OCI-LY1 (cell line): Measurements from ENCODE around the gene BEND7.

Source experiments
- EZH2 ChIP-seq: fragments of 200-600 bp; sonication (generic), shearing (Covaris generic); IDR thresholded peaks from 2 replicates; pipeline ENCODE4 v1.8.0; 2017; ENCODE audit warnings: borderline replicate concordance, mixed run types, mild to moderate bottlenecking, antibody characterized with exemption, low read length, moderate library complexity, mixed read lengths
- TF ChIP-seq, protein P1 (sequence below): fragments of 200-600 bp; sonication (generic), shearing (Covaris generic); IDR thresholded peaks from 2 replicates; pipeline ENCODE4 v1.5.1; 2017; ENCODE audit warnings: mild to moderate bottlenecking, antibody characterized with exemption, low read length, moderate library complexity, mixed read lengths

DNA sequence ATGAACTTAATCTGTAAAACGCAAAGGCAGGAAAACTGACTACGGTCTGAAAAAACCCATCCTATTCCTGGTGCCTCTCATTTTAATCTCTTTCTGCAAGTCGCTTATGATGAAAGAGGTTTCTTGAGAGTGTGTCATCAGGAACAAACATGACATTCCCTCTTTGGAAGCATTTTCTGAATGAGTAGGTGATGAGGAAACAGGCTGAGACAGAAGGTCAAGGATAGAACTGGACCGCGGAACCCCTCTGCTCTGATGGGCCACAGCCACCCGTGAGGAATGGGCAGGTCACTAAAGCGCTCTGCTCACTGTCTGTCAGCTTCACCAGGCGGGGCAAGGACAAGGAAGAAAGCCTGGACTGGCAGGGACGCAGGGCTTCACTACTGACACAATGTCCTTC, 28.6 kb downstream of the BEND7 start:
- TF ChIP-seq, protein P1, sequence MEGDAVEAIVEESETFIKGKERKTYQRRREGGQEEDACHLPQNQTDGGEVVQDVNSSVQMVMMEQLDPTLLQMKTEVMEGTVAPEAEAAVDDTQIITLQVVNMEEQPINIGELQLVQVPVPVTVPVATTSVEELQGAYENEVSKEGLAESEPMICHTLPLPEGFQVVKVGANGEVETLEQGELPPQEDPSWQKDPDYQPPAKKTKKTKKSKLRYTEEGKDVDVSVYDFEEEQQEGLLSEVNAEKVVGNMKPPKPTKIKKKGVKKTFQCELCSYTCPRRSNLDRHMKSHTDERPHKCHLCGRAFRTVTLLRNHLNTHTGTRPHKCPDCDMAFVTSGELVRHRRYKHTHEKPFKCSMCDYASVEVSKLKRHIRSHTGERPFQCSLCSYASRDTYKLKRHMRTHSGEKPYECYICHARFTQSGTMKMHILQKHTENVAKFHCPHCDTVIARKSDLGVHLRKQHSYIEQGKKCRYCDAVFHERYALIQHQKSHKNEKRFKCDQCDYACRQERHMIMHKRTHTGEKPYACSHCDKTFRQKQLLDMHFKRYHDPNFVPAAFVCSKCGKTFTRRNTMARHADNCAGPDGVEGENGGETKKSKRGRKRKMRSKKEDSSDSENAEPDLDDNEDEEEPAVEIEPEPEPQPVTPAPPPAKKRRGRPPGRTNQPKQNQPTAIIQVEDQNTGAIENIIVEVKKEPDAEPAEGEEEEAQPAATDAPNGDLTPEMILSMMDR, result no peak
- TF ChIP-seq EZH2, result no peak
